ENCODE data around the gene TMEM150C.
"Not testable (repeated sequence)": the region's sequence is repeated elsewhere in the genome, so short reads cannot be mapped to it uniquely, and the experiment has no call there.

TMEM150C gene

DNA sequence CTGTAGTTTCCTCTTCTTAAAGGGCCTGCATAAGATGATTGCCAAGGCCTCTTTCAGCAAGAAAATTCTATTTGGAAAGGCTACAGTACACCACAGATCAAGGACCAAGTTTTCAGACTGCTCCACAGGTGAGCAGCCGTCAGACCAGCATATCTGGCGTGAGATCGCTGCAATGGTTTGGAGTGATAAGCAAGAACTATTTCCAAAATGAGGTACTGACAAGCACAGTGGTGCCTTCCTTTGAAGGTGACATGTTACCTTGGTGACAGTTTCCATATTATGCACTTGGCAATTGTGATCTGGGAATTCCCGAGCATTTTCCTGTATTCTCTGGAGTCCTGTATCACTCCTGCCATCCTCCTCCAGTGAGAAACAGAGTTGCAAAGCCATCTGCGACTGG lies 7.3 kb upstream of the TMEM150C start:
- DNase-seq (ENCODE audit: low read depth in 2 of 2), result no peak

DNA sequence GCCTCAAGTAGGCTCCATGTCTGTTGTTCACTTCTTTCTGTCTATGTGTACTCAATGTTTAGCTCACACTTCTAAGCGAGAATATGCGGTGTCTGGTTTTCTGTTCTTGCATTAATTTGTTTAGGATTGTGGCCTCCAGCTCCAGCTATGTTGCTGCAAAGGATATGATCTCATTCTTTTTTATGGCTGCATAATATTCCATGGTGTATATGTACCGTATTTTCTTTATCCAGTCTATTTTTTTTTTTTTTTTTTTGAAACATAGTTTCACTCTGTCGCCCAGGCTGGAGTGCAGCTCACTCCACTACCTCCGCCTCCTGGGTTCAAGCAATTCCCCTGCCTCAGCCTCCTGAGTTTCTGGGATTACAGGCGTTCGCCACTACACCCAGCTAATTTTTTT lies 5.7 kb upstream of the TMEM150C start:
- no peak for DNase-seq (ENCODE audit: low read depth in 2 of 2)

DNA sequence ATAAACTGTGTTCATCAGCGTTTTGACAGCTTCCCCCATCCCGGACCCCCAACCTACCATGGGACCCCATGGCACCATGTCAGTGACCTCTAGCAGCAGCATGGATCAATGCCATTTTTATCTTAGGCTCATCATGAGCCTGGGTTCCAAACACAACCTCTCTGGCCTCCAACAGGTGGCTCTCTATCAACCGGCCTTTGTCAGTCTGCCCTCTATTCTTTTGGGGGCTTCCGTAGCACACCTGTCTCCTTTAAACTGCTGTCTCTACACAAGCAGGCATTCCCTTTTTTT lies 721 bp upstream of the TMEM150C start:
- no peak for DNase-seq (ENCODE audit: low read depth in 2 of 2)

DNA sequence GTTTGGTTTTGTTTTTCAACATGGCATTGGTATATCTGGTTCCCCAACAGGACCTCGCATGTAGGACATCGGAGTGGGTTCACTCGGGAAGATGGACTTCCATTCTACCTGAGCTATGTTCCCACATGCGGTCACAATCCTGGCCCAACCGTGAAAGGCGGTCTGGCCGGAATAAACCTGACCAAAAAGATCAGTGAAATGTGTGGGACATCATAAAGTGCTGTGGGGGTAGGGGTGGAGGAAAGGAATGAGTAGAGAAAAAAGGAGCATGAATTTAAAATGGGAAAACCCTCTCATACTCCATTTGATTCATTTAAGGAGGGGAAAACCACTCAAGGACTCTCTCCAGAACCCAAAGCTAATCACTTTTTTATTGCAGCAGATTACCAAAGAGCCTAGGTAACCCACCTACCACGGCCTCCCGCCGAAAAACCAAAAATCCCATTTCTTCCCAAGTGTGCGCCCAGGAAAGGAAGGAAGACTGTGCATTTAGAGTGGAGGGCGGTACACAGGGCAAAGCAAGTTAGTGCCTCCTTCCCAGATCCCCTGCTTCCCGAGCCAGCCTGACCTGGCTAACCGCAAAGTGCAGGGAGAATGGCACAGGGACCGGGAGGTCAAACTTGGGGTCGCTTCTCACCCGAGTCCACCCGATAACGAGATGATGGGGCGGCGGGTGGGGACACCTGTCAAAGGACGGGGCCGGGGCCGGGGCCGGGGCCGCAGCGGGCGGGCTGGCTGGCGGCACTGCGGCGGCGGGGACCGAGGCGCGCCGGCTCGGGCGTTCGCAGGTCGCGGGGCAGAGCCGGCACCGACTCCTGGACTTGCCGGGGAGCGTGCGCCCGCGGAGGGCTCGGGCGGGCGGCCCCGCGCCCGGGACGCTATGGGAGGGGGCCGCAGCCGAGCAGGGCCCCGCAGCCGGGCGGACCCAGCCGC lies 669 bp downstream of the TMEM150C start:
- DNase-seq (ENCODE audit: low read depth in 2 of 2), result no peak

DNA sequence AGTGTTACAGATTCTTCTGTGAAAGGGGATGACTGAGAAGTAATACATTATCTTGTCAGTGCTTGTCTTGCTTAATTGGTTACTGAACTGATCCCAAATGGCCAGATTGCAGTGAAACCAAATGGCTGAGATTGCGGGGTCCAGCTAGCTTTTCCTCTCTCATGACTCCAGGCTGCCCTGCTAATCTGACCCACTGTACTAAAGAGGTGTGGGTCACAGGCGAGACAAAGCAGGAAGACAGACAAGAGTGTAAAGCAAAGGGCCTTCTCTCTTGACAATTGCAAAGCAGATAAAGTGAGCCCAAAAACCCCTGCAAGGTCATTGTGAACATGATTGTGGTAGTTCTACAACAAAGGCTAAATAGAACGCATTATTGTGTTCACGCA lies 2.1 kb downstream of the TMEM150C start:
- DNase-seq (ENCODE audit: low read depth in 2 of 2), result no peak

DNA sequence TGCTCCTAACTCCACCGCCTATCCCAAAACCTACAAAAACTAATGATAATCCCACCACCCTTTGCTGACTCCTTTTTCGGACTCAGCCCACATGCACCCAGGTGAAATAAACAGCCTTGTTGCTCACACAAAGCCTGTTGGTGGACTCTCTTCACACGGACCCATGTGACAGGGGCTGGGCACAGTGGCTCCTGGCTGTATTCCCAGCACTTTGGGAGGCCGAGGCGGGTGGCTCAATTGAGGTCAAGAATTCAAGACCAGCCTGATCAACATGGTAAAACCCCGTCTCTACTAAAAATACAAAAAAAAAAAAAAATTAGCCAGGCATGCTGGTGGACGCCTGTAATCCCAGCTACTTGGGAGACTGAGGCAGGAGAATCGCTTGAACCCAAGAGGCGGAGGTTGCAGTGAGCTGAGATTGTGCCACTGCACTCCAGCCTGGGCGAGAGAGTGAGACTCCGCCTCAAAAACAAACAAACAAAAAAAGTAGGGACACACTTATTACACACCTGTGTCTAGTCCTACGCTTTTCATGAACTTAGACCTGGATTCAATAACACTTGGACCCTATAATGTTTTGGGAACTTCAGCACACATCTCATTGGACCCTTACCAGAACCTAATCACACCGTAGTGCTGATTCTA lies 2.6 kb downstream of the TMEM150C start:
- DNase-seq (ENCODE audit: low read depth in 2 of 2), result not testable (repeated sequence)

DNA sequence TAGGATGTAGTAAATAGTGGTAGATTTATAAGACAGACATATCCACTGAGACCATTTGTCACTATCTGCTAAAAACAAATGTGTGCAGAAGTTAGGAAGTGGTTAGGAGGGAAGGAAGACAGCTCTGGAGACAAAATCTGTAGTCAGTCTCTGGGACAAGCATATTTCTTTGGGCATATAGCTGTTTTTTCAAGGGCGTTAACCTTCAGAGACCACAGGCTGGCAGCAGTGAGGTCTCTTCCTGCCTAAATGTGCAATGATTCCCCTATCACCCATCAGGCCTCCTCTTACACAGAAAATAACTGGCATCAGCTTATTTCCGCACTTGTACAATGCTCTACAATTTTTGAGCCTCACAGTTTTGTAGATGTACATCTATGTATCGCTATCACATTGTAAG lies 6.5 kb downstream of the TMEM150C start:
- DNase-seq (ENCODE audit: low read depth in 2 of 2), result no peak

DNA sequence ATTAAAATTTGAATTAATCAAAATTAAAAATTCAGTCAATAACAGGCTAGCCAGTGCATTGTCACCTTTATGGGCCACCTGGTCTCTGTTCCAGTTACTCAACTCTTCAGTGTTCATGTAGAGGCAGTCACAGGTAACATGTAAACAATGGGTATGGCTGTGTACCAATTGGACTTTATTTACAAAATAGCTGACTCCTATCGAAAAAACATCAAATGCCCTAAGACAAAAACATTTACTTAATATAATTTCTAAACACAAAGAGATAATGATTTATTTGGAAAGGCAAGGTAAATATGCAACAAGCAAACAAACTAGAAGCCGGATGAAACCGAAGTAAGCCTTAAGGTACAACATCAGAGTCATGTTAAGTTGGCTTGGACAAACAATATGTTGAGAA lies 8.8 kb downstream of the TMEM150C start:
- no peak for DNase-seq (ENCODE audit: low read depth in 2 of 2)

DNA sequence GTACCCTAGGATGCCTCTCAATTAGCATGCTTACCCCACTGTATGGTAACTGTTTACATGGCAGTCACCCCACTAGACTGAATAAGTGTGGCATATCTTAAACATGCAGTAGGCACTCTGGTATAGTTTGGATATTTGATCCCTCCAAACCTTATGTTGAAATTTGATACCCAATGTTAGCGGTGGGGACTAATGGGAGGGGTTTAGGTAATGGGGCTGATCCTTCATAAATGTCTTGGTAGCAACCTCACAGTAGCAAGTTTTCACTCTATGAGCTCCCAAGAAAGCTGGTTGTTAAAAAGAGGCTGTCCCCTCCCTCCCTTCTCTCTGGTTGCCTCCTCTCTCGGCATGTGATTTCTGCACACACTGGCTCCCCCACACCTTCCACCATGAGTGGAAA lies 10.1 kb downstream of the TMEM150C start:
- no peak for DNase-seq (ENCODE audit: low read depth in 2 of 2)

DNA sequence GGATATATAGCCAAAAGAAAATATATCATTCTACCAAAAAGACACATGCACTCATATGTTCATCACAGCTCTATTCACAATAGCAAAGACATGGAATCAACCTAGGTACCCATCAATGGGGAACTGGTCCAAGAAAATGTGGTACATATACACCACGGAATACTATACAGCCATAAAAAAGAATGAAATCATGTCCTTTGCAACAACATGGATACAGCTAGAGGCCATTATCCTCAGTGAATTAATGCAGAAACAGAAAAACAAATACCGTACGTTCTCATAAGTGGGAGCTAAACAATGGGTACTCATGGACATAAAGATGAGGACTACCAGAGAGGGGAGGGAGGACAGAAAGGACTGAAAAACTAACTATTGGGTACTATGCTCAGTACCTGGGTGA lies 13.9 kb downstream of the TMEM150C start:
- not testable (repeated sequence) for DNase-seq (ENCODE audit: low read depth in 2 of 2)

DNA sequence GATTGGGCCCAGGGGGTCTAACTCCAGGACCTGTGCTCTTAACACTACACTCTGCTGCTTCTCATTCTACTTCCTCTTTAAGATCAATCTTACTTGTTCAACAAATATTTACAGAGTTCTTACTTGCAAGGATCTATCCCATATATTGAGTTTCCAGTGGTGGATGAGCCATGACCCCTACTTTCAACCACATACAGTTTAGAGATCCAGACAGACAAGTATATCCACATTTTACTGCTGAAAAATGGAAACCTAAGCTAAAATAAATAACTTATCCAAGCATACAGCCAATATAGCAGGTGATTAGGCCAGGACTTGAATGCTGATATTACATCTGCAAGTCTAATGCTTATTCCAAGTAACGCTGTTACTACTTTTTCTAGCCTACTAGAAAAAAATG lies 18.7 kb downstream of the TMEM150C start:
- no peak for DNase-seq (ENCODE audit: low read depth in 2 of 2)

DNA sequence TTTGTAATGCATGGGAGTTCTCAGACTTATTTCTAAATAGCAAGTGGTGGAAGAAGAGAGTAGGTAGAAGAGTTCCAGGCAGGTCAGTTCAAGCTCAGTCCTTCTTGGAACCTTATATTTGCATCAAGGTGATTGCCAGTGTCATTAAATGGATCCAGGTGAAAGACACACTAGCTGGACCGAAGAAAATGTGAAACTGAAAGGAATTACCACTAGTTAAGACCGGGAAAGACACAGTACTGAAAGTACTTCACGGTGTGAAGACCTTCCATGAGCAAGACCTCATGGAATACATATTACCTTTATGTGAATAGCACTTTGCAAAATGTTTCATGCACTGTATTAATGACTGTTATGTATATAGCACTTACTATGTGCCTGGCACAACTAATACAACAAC lies 19.1 kb downstream of the TMEM150C start:
- DNase-seq (ENCODE audit: low read depth in 2 of 2), result no peak

DNA sequence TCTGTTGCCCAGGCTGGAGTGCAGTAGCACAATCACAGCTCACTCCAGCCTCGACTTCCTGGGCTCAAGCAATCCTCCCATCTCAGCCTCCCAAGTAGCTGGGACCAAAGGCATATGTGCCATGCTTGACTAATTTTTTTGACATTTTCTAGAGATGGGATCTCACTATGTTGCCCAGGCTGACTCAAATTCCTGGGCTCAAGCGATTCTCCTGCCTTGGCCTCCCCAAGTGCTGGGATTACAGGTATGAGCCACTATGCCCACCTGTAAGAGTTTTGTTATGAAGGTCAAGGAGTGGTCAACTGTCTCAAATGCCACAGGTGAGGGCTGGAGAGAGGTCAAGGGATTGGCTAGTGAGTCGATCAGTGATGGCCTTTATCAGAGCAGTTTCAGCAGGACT lies 32.5 kb downstream of the TMEM150C start:
- DNase-seq (ENCODE audit: low read depth in 2 of 2), result no peak

DNA sequence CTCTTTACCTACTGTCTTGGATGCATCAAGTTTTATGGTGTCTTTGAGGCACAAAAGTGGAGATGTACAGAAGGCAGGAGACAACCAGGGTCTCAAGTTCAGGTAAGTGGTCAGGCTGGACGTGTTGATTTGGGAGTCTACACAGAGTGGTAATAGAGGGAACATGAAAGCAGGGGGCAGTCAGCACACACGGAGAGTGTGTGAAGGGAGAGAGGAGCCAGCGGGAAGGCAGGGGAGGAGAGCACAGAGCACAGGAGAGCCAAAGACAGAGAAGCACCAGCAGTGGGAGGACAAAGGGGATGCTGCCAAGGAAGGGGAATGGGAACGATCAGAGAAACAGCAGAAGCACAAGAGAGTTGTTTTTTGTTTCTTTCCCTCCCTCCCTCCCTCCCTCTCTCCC lies 32.9 kb downstream of the TMEM150C start:
- DNase-seq (ENCODE audit: low read depth in 2 of 2), result no peak

DNA sequence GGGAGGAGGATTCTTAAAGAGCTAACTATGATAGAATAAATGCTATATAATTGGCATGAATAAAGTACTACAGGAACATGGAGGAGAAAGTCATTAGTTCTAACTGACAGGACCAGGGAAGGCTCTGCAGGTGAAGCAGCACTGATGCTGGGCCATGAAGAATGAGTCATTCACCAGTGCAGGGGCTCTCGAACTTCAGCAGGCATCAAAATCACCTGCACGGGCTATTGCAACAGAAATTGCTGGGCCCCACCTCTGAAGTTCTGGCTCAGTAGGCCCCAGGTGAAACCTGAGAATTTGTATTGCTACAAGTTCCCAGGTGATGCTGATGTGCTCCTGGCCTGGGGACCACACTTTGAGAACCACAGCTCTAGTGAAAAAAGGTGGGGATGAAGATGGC lies 33.7 kb downstream of the TMEM150C start:
- no peak for DNase-seq (ENCODE audit: low read depth in 2 of 2)

DNA sequence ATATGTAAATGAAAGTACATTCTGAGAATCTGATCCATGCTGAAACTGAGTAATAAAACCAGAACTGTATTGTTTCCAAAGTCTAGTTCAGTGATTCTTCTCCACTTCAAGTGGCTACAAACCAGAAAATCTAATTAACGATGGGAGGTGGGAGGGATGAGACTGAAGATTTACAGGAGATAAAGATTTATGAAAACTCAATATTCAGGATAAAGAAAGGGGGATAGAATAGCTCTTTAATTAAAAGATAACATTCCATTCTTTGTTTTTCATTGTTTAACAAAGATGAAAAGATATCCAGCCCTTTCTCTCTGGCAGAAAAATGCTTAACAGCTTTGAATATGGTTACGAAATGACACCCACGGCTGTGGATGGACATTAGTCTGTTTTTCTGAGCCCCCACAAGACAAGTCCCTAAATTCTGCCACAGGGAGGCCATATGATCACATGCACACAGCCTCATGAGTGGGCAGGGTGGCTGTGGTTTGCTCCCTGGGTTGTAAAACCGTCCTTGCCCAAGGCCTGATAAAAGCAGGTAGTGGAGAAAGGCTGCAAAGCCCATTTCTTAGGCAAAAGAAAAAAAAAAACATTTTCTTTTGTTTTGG lies 36.4 kb downstream of the TMEM150C start:
- no peak for DNase-seq (ENCODE audit: low read depth in 2 of 2)

DNA sequence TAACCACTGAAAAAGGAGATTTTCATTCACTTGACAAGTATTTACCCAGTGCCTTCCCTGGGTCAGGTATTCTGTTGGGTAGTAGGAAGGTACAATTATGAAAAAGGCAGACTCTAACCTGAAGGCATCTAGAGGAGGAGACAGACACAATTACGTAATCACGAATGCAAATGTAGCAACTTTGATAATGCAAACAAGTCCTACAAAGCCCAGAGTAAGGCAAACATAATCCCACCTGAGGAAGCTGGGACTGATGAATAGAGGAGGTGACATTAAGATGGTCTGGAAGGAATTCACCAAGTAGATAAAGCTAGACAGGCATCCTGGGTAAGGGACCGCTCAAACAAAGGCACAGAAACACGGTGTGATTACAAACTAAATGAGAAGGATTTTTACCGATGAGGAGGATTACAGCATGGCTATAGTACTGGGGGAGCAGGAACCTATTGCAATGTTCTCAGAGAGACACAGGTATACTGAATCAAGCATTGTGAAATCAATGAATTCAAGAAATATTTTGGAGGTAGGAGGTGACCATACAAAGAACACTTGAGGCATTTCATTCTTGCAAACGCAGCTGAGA lies 37.1 kb downstream of the TMEM150C start:
- no peak for DNase-seq (ENCODE audit: low read depth in 2 of 2)

DNA sequence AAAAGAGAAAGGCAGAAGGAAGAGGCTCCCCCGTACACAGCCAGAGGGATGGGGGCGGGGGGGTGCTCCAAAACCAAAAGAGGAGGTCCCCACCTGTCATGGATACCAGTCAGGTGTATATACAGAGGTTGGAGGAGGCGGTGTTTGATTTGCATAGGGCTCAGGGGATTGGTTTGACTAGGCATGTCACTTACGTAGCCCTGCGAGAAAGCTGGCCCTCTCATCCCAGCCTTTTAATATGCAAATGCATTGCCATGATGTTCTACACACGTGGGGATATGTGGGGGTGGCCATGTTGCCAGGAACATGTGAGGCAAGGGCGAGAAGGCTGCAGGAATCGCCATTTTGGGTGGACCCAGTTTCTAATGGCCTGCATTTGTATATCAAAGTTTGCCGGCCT lies 38.6 kb downstream of the TMEM150C start:
- DNase-seq (ENCODE audit: low read depth in 2 of 2), result no peak

DNA sequence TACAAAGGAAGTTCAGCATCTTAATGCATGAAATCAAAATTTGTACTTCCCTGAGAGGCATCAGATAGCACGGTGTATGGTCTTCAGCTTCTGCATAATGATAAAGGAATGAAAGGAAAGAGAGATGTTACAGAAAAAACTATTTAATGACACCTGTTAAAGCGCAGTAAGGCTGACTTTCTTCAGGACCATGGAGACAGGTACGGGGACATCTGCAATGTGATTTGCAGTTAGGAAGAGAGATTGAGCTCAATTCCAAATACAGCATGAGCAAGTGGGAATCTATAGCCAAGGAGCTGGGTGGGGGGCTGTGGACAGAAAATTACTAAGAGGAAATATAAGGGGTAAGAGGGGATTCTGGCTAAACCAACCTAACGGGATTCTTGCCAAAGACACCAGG lies 39.3 kb downstream of the TMEM150C start:
- no peak for DNase-seq (ENCODE audit: low read depth in 2 of 2)

DNA sequence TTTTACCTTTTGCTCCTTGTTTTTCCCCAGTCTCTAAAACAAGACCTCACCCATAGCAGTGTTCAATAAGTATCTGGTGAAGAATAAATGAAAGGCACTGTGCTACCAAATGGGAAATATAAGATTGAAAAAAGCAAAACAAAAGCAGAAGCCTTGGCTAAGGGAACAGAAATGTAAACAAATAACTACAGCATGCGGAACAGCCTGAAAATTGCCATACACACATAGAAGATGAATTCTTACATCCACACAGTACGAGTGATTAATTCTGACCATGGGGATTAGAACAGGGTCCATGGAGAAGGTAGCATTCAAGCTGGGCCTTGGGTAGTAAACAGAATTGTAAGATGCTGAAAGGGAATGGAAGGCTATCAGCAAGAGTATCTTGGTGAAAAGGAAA lies 40.5 kb downstream of the TMEM150C start:
- no peak for DNase-seq (ENCODE audit: low read depth in 2 of 2)

DNA sequence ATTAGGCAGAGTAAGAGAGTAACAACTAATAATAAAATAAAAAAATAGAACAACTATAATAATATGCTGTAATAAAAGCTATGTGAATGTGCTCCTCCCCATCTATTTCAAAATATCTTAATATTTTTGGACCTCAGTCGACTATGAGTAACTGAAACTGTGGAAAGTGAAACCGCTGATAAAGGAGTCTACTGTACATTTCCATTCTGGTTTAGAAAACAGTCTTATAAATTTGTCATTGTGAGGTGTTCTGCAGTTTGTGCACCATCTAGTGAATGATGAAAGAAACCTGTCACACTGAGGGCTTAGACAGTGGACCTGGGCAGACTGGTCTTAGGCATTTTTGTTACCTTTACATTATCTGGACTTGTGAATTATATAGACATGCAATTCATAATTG lies 42.0 kb downstream of the TMEM150C start:
- DNase-seq (ENCODE audit: low read depth in 2 of 2), result no peak

DNA sequence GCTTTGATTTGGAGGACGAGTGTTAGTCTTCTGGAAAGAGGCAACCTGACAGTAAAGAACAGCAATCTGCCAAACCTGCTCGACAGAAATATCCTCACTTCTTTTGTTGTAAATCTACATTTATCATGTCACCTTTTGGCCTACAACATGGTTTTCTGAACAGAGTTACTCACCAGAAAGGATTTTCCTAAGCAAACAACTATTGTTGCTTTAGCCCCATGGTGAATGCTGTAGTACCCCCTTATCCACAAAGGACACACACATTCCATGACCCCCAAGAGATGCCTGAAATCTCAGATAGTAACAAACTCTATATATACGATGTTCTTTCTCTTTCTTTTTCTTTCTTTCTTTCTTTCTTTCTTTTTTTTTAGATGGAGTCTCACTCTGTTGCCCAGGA lies 42.7 kb downstream of the TMEM150C start:
- DNase-seq (ENCODE audit: low read depth in 2 of 2), result no peak

DNA sequence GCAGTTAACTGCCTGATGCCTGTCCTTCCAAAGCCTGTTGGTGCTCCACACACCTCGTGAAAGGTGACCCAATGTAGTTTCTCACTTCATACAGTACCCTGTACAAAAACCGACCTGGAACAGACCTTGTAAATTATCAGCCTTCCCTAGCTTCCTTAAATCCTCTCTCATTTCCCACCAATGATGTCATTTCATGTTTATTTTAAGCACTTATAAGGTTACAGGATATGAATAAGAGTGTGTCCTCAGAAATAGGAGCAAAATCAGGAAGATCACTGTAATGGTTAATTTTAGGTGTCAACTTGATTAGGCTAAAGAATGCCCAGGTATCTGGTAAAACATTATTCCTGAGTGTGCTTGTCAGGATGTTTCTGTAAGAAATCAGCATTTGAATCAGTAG lies 44.7 kb downstream of the TMEM150C start:
- no peak for DNase-seq (ENCODE audit: low read depth in 2 of 2)
